ENCODE data around the gene SLC35D1.

GRCh38 chr1:67029472-67029871 lies 24.5 kb downstream of the SLC35D1 start:
- TF ChIP-seq, protein P1, sequence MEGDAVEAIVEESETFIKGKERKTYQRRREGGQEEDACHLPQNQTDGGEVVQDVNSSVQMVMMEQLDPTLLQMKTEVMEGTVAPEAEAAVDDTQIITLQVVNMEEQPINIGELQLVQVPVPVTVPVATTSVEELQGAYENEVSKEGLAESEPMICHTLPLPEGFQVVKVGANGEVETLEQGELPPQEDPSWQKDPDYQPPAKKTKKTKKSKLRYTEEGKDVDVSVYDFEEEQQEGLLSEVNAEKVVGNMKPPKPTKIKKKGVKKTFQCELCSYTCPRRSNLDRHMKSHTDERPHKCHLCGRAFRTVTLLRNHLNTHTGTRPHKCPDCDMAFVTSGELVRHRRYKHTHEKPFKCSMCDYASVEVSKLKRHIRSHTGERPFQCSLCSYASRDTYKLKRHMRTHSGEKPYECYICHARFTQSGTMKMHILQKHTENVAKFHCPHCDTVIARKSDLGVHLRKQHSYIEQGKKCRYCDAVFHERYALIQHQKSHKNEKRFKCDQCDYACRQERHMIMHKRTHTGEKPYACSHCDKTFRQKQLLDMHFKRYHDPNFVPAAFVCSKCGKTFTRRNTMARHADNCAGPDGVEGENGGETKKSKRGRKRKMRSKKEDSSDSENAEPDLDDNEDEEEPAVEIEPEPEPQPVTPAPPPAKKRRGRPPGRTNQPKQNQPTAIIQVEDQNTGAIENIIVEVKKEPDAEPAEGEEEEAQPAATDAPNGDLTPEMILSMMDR (optimal IDR thresholded peaks at IDR 0.05 in 1 of 3, IDR thresholded peaks at IDR 0.05 in 1 of 3, conservative IDR thresholded peaks at IDR 0.05 in 1 of 3; ENCODE audit: extremely low read depth in 1 of 3, insufficient read depth in 2 of 3, low read length in 3 of 3), result no peak
- TF ChIP-seq EZH2 (IDR thresholded peaks at IDR 0.05; ENCODE audit: low read length), result no peak

All from keratinocyte (primary cell).